Measurements from ENCODE around the gene CERS6.

CERS6 gene

DNA sequence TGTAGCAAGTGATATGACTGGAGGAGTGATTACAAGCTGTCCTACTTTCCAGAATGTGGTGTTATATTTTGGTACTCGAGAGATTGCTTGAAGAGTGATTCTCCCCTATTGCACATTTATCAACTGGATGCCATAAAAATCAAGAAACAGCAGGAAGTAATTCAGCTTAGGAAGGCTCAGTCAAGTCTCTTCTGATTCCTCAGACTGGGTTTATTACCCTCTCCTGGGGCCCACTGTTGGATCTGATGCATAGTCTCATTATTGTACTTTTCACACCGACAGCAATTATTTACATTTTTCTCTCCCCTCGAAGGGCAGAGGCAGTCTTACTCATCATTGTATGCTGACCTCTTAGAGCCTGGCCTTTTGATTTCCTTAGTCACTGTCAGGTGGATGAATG lies 355.6 kb downstream of the CERS6 start:
- DNase-seq, result no peak

- no peak for DNase-seq
These were observed 358.0 kb downstream of the CERS6 start for GRCh38 chr2:168814046-168814445.

- no peak for DNase-seq
These were observed 359.2 kb downstream of the CERS6 start for GRCh38 chr2:168814939-168815907.

DNA sequence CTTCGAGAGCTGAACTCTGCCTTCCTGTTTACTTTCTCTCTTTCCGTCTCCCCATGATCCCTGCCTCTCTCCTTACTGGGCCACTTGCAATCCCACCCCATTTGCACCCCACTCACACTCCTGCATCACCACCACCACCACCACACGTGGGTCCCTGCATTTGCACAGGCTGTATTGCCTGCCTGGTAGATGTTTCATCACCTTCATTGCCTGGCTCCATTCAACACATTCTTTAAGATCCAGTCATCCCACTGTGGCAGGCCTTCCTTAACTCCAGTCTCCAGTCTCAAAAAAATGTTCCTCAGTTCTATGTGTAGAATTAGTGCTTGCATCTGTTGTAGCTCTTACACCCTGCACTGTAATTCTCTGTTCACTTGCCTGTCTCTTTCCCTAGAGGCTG lies 360.3 kb downstream of the CERS6 start:
- no peak for DNase-seq

GRCh38 chr2:168819050-168819715 lies 363.1 kb downstream of the CERS6 start:
- no peak for DNase-seq

GRCh38 chr2:168819829-168820489 lies 363.9 kb downstream of the CERS6 start:
- DNase-seq, result no peak

- no peak for DNase-seq
These were observed 365.5 kb downstream of the CERS6 start for GRCh38 chr2:168821577-168821976.

DNA sequence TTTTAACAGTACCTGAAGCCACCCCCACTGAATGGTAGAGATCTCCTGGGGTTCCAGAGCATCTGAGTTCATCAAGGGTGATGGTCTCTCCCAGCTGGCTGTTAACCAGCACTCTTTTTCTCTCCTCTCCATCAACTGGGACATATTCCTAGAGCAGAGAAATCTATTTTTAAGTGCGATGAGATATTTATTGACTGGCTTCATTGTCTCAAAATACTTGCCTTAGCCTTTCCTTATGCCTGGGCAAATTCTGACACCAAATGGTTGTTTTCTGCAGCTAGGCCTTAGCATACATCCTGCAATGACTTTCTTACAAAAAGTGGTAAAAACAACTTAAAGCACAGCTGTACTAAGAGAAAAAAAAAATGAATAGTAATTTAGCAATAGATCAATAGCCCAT lies 365.9 kb downstream of the CERS6 start:
- DNase-seq, result no peak
